Keratinocyte (primary cell): Measurements from ENCODE around the gene MBNL3. TPM values are rescaled to one million over a fixed set of nuclear protein-coding genes. Genes with fewer than 3 reads are reported as not detected.

Source experiments
- DNase-seq: peaks from one replicate; pipeline ENCODE4 v3.0.0-alpha.2; 2011; ENCODE audit warnings: low read depth, missing footprints, low spot score
- FAIRE-seq: peaks from 2 replicates; lab custom pipeline; 2011; peaks lifted over from hg19 to GRCh38; lab: Jason Lieb, UNC
- H2AFZ ChIP-seq: 2 replicates; pipeline ENCODE4 v1.6.0; 2012; ENCODE audit warnings: low read length, control low read depth, inconsistent platforms; ENCODE audit not compliant: control insufficient read depth
- H3K27ac ChIP-seq: 2 replicates; pipeline ENCODE4 v1.5.1; 2011; ENCODE audit warnings: low read length; ENCODE audit not compliant: control insufficient read depth, insufficient read depth
- H3K27me3 ChIP-seq: 3 replicates; pipeline ENCODE4 v1.6.0; 2011; ENCODE audit warnings: low read length; ENCODE audit not compliant: control insufficient read depth, insufficient read depth; ENCODE audit errors: extremely low read depth
- H3K36me3 ChIP-seq, 2 experiments: 2 replicates in 1 of 2; 3 replicates in 1 of 2; pipeline ENCODE4 v1.5.1; 2011; ENCODE audit warnings: low read length in 2 of 2, mild to moderate bottlenecking in 1 of 2; ENCODE audit not compliant: control insufficient read depth in 2 of 2, insufficient read depth in 2 of 2; ENCODE audit errors: extremely low read depth in 1 of 2
- H3K4me1 ChIP-seq: 3 replicates; pipeline ENCODE4 v1.5.1; 2011; ENCODE audit warnings: low read length; ENCODE audit not compliant: control insufficient read depth, insufficient read depth; ENCODE audit errors: extremely low read depth
- H3K4me2 ChIP-seq: 3 replicates; pipeline ENCODE4 v1.6.0; 2011; ENCODE audit warnings: low read depth, low read length; ENCODE audit not compliant: control insufficient read depth, insufficient read depth; ENCODE audit errors: extremely low read depth
- H3K4me3 ChIP-seq, 3 experiments: fragments of 200-600 bp in 1 of 3; sonication (generic) in 1 of 3; 2 replicates in 2 of 3; 3 replicates in 1 of 3; pipeline ENCODE4 v1.5.1; 2011 to 2016; ENCODE audit warnings: low read length in 3 of 3, mild to moderate bottlenecking in 3 of 3, control low read depth in 2 of 3, inconsistent platforms in 1 of 3, low read depth in 1 of 3, mixed read lengths in 1 of 3, mixed run types in 1 of 3, moderate library complexity in 1 of 3; ENCODE audit not compliant: control insufficient read depth in 2 of 3, insufficient read depth in 2 of 3; ENCODE audit errors: extremely low read depth in 1 of 3
- H3K79me2 ChIP-seq: 2 replicates; pipeline ENCODE4 v1.6.0; 2012; ENCODE audit warnings: low read length; ENCODE audit not compliant: control insufficient read depth, insufficient read depth
- H3K9ac ChIP-seq: 3 replicates; pipeline ENCODE4 v1.6.0; 2011; ENCODE audit warnings: low read length; ENCODE audit not compliant: control insufficient read depth, insufficient read depth; ENCODE audit errors: extremely low read depth
- H3K9me1 ChIP-seq: 3 replicates; pipeline ENCODE4 v1.6.0; 2011; ENCODE audit warnings: low read length; ENCODE audit not compliant: control insufficient read depth, insufficient read depth; ENCODE audit errors: extremely low read depth
- H3K9me3 ChIP-seq: 2 replicates; pipeline ENCODE4 v1.5.1; 2012; ENCODE audit warnings: low read depth, low read length; ENCODE audit not compliant: control insufficient read depth
- H4K20me1 ChIP-seq: 3 replicates; pipeline ENCODE4 v1.6.0; 2011; ENCODE audit warnings: low read length; ENCODE audit not compliant: control insufficient read depth, insufficient read depth; ENCODE audit errors: extremely low read depth
- CTCF ChIP-seq, 3 experiments: IDR thresholded peaks in 1 of 3; conservative IDR thresholded peaks in 1 of 3; optimal IDR thresholded peaks in 1 of 3; 2 replicates in 2 of 3; 3 replicates in 1 of 3; pipeline versions ENCODE3 to v1.5.1; 2011; ENCODE audit warnings: low read length in 3 of 3, mild to moderate bottlenecking in 3 of 3, moderate library complexity in 2 of 3, control low read depth in 1 of 3, inconsistent platforms in 1 of 3; ENCODE audit not compliant: insufficient read depth in 2 of 3; ENCODE audit errors: extremely low read depth in 1 of 3
- EZH2 ChIP-seq: IDR thresholded peaks from one replicate; pipeline ENCODE4 v1.6.1; 2012; ENCODE audit warnings: inconsistent platforms, mild to moderate bottlenecking, low read length, moderate library complexity
- dilution Hi-C: fragments of 300-500 bp; cut with MboI; formaldehyde crosslinking; loops from one replicate; pipeline ENCODE4 v1.7.0; 2020; ENCODE audit warnings: low sequenced_read_pairs; ENCODE audit not compliant: extremely low pct_ligation_motif_present
- polyA plus RNA-seq, 5 experiments: library from polyadenylated mRNA; depleted of rRNA in 3 of 5; stranded (reverse) in 3 of 5; stranded (forward) in 1 of 5; unstranded in 1 of 5; fragments of >200 nt; gene quantifications; 1 replicate in 1 of 5; 2 replicates in 3 of 5; 3 replicates in 1 of 5; pipeline versions ENCODE4 v1.2.1 to v1.2.3, GENCODE V29; 2011 to 2012; ENCODE audit warnings: missing spikeins in 2 of 5, low read depth in 1 of 5, low replicate concordance in 1 of 5

Gene MBNL3
- polyA plus RNA-seq, 1 donor (not counting 4 experiments of a cell fraction or from before 2014, with no cell fraction given): 6.9 TPM

- Histone ChIP-seq H3K79me2 (no peaks in the 10 kb centered on the region), H3K4me1 (no peaks in the 10 kb centered on the region), H3K27me3 (no peaks in the 10 kb centered on the region), H4K20me1 (no peaks in the 10 kb centered on the region), H3K4me3 (no peak overlapping the region), H3K9ac (no peak overlapping the region), H2AFZ (no peak overlapping the region), H3K4me2 (no peak overlapping the region), H3K27ac (no peak overlapping the region), H3K9me3 (no peaks in the 10 kb centered on the region), H3K9me1 (no peaks in the 10 kb centered on the region), H3K36me3 (no peaks in the 10 kb centered on the region)
- no peak for FAIRE-seq
- dilution Hi-C loops: no loop called here
- DNase-seq: no peak
- TF ChIP-seq CTCF (optimal IDR thresholded peaks at IDR 0.05 in 1 of 3, IDR thresholded peaks at IDR 0.05 in 1 of 3, conservative IDR thresholded peaks at IDR 0.05 in 1 of 3; ENCODE audit: extremely low read depth in 1 of 3, insufficient read depth in 2 of 3, low read length in 3 of 3): no peak
- TF ChIP-seq EZH2: no peak
Observed at GRCh38 chrX:132412208-132412607, 76.6 kb downstream of the MBNL3 start.

DNA sequence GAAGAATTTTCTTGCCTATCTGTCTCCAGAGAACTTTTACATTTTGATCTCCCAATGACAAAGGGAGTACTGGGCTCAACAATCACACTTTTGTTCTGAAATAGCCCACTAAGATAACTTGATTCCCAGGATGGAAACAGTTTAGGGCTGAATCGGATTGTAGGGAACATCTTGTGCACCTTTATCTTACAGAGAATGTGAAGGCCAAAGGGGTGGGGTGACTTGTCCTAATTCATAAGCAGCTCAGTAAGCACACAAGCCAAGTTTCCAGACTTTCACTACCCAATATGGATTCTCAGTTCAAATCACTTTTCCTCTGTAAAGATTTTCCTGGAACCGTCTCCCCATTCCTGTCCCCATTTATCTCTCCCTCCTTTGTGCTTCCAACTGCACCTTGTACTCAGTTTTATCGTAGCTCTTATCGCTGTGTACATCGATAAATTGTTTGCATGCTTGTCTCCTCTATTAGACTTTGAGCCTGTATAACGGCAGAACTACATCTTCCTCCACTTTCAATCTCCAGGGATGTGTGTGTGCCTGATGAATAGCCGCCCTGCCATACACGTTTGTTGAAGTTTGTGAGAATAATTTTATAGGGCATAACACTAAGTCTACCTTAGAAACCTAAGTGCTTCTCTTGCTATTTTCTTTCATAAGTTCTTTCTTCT lies 77.4 kb downstream of the MBNL3 start:
- DNase-seq (no peak), FAIRE-seq (no peak)
- H4K20me1 ChIP-seq: no peaks in the 10 kb centered on the region
- no peak overlapping the region for H2AFZ ChIP-seq
- H3K9me1 ChIP-seq: no peaks in the 10 kb centered on the region
- TF ChIP-seq CTCF (optimal IDR thresholded peaks at IDR 0.05 in 1 of 3, IDR thresholded peaks at IDR 0.05 in 1 of 3, conservative IDR thresholded peaks at IDR 0.05 in 1 of 3; ENCODE audit: extremely low read depth in 1 of 3, insufficient read depth in 2 of 3, low read length in 3 of 3) (no peak), EZH2 (no peak)
- no peaks in the 10 kb centered on the region for H3K79me2 ChIP-seq
- dilution Hi-C loops: no loop called here
- no peaks in the 10 kb centered on the region for H3K36me3 ChIP-seq
- H3K27ac ChIP-seq: no peak overlapping the region
- no peaks in the 10 kb centered on the region for H3K4me1 ChIP-seq
- H3K9ac ChIP-seq: no peak overlapping the region
- no peak overlapping the region for H3K4me3 ChIP-seq
- no peaks in the 10 kb centered on the region for H3K9me3 ChIP-seq
- no peak overlapping the region for H3K4me2 ChIP-seq
- no peaks in the 10 kb centered on the region for H3K27me3 ChIP-seq
